ENCODE data around the gene NCOA1.

Gene NCOA1

GRCh38 chr2:24818721-24819167 lies 327.7 kb downstream of the NCOA1 start:
- no peak for DNase-seq (ENCODE audit: low read depth in 1 of 2, low spot score in 1 of 2)

GRCh38 chr2:24819442-24820174 lies 328.6 kb downstream of the NCOA1 start:
- no peak for DNase-seq (ENCODE audit: low read depth in 1 of 2, low spot score in 1 of 2)

DNA sequence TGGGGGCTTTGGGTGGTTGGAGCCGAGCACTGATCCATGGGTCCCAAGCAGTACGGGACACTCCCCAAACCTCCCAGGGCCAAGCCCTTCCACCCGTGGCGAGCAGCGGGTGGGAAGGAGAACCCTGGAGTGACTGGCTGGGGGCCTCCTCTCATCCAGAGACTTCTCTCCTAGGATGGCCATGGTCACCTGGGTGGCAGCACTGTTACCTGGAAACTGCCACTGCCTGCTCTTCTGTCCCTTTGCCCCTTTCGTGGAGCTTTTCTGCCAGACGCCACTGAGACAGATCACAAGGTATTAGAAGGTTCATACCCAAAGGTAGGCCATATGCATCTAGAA lies 329.1 kb downstream of the NCOA1 start:
- no peak for DNase-seq (ENCODE audit: low read depth in 1 of 2, low spot score in 1 of 2)

Data from activated CD4-positive, alpha-beta T cell treated with anti-CD3 and anti-CD28 coated beads, Interleukin-2, amount 50 U/mL, for 24 hours (primary cell).